Measurements from ENCODE around the gene ZCCHC17.

DNA sequence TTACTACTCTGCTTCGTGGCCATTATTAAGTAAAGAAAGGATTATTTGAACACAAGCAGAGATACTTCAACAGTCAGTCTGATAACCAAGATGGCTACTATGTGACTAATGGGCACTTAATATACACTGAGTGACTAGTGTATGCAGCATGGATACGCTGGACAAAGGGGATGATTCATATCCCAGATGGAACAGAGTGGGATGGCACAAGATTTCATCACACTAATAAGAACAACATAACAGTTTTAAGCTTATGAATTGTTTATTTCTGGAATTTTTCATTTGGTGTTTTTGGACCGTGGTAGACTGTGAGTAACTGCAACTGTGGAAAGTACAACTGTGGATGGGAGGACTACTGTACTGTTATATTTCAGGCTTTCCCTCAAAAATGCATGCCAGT, 9.4 kb downstream of the ZCCHC17 start:
- TF ChIP-seq CTCF (IDR thresholded peaks at IDR 0.05) (no peak), POLR2AphosphoS5 (IDR thresholded peaks at IDR 0.05) (no peak), POLR2A (IDR thresholded peaks at IDR 0.05) (no peak)
